Neuronal stem cell (in vitro differentiated cells): ENCODE results near the gene RCAN3.
A peak's percentile ranks its signal among the peaks of the same experiment; 100 is the strongest.

ENCODE experiments used
- DNase-seq: peaks from one replicate; pipeline ENCODE4 v3.0.0-alpha.2; 2013; ENCODE audit warnings: low spot score
- H2AFZ ChIP-seq: one replicate; pipeline ENCODE4 v1.6.1; 2013; ENCODE audit warnings: mild to moderate bottlenecking, low read length, inconsistent platforms
- H2AK5ac ChIP-seq: 2 replicates; pipeline ENCODE4 v1.6.1; 2013; ENCODE audit warnings: low read depth, mild to moderate bottlenecking, inconsistent platforms, low read length, moderate library complexity, mixed read lengths
- H2BK120ac ChIP-seq: 2 replicates; pipeline ENCODE4 v1.6.1; 2013; ENCODE audit warnings: low read depth, mild to moderate bottlenecking, inconsistent platforms, low read length, moderate library complexity, mixed read lengths
- H2BK12ac ChIP-seq: one replicate; pipeline ENCODE4 v1.6.1; 2013; ENCODE audit warnings: low read length, inconsistent platforms
- H2BK15ac ChIP-seq: 2 replicates; pipeline ENCODE4 v1.6.1; 2013; ENCODE audit warnings: mild to moderate bottlenecking, low read length, inconsistent platforms, mixed read lengths
- H2BK5ac ChIP-seq: one replicate; pipeline ENCODE4 v1.6.1; 2013; ENCODE audit warnings: inconsistent platforms, mild to moderate bottlenecking, low read length, moderate library complexity
- H3K14ac ChIP-seq: one replicate; pipeline ENCODE4 v1.6.1; 2013; ENCODE audit warnings: low read length, inconsistent platforms
- H3K18ac ChIP-seq: 2 replicates; pipeline ENCODE4 v1.6.1; 2013; ENCODE audit warnings: low read length, inconsistent platforms
- H3K23ac ChIP-seq: 2 replicates; pipeline ENCODE4 v1.6.1; 2013; ENCODE audit warnings: low read depth, mild to moderate bottlenecking, mixed read lengths, low read length, inconsistent platforms; ENCODE audit not compliant: poor library complexity
- H3K27ac ChIP-seq: replicated peaks from 3 replicates; pipeline ENCODE4 v1.5.1; 2013; ENCODE audit warnings: low read length, inconsistent platforms
- H3K27me3 ChIP-seq, 3 experiments: 2 replicates each; pipeline ENCODE4 v1.6.1; 2013; ENCODE audit warnings: low read length in 3 of 3, mild to moderate bottlenecking in 2 of 3, inconsistent platforms in 1 of 3, low read depth in 1 of 3, mixed read lengths in 1 of 3, moderate library complexity in 1 of 3; ENCODE audit not compliant: control insufficient read depth in 3 of 3, insufficient read depth in 3 of 3
- H3K36me3 ChIP-seq, 2 donors: replicated peaks in 1 of 2; 2 replicates each; pipeline ENCODE4 v1.6.1; 2013; ENCODE audit warnings: low read length in 2 of 2; ENCODE audit not compliant: control insufficient read depth in 2 of 2, insufficient read depth in 2 of 2
- H3K4ac ChIP-seq: 2 replicates; pipeline ENCODE4 v1.6.1; 2013; ENCODE audit warnings: inconsistent platforms, mild to moderate bottlenecking, low read length, moderate library complexity
- H3K4me1 ChIP-seq, 2 donors: 1 replicate in 1 of 2; 2 replicates in 1 of 2; pipeline ENCODE4 v1.6.1; 2013; ENCODE audit warnings: low read length in 2 of 2, low read depth in 1 of 2; ENCODE audit not compliant: control insufficient read depth in 2 of 2, insufficient read depth in 1 of 2
- H3K4me2 ChIP-seq: one replicate; pipeline ENCODE4 v1.6.1; 2013; ENCODE audit warnings: mild to moderate bottlenecking, low read length, inconsistent platforms; ENCODE audit not compliant: insufficient read depth, poor library complexity, severe bottlenecking
- H3K4me3 ChIP-seq, 2 donors: 2 replicates each; pipeline ENCODE4 v1.5.1; 2013; ENCODE audit warnings: low read length in 2 of 2, mild to moderate bottlenecking in 2 of 2, inconsistent platforms in 1 of 2, moderate library complexity in 1 of 2
- H3K79me1 ChIP-seq: one replicate; pipeline ENCODE4 v1.6.1; 2013; ENCODE audit warnings: low read depth, mild to moderate bottlenecking, inconsistent platforms, low read length, moderate library complexity
- H3K9ac ChIP-seq: one replicate; pipeline ENCODE4 v1.6.1; 2013; ENCODE audit warnings: mild to moderate bottlenecking, low read depth, low read length, inconsistent platforms; ENCODE audit not compliant: poor library complexity
- H3K9me3 ChIP-seq, 2 donors: replicated peaks in 1 of 2; 2 replicates each; pipeline versions ENCODE3 to v1.6.1; 2013; ENCODE audit warnings: low read length in 2 of 2, mild to moderate bottlenecking in 2 of 2, inconsistent platforms in 1 of 2, low read depth in 1 of 2, mixed read lengths in 1 of 2, moderate library complexity in 1 of 2; ENCODE audit not compliant: control insufficient read depth in 2 of 2, insufficient read depth in 1 of 2
- H4K8ac ChIP-seq: one replicate; pipeline ENCODE4 v1.6.1; 2013; ENCODE audit warnings: low read depth, mild to moderate bottlenecking, inconsistent platforms, low read length, moderate library complexity
- H4K91ac ChIP-seq: one replicate; pipeline ENCODE4 v1.6.1; 2013; ENCODE audit warnings: low read length, low read depth, mild to moderate bottlenecking, inconsistent platforms; ENCODE audit not compliant: poor library complexity
- WGBS, 2 donors: extraction: QIAGEN DNeasy Blood & Tissue Kit; methylation state at CpG; one replicate each; pipeline ENCODE4 v1.1.7; 2013; ENCODE audit warnings: missing lambda C conversion rate in 2 of 2, mixed read lengths in 1 of 2; ENCODE audit not compliant: insufficient read length in 2 of 2, insufficient replicate concordance in 1 of 2; ENCODE audit errors: extremely low coverage in 2 of 2; 5-methylcytosine and 5-hydroxymethylcytosine counted together

Gene RCAN3

DNA sequence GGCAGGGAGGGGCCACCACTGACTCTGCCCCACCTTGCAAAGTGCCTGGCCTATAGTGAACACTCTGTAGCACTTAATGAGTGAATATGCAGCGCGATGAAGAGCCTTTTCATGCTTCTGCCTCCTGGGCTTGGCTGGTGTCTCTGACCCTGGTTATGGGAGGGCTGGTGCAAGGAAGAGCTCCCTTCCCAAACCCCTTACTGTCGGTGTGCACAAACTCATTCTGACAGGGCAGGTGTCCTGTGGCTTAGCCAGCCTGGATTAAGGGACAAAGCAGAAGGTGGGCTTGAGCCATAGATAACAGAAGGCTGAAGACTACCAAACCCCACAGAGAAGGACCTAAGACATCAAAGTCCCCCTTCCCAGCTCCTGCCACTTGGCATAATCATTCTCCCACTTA is 51.3 kb downstream of the RCAN3 start:
- no peak overlapping the region for H3K9ac ChIP-seq
- H3K4me1 ChIP-seq: peaks cover 3 to 11% of the 10 kb centered on the region in 2 donors
- no peak overlapping the region for H3K27ac ChIP-seq
- H3K4me2 ChIP-seq: no peak overlapping the region
- H2BK12ac ChIP-seq: no peak overlapping the region
- peaks cover 2% of the 10 kb centered on the region for H3K79me1 ChIP-seq
- H3K14ac ChIP-seq: no peak overlapping the region
- H3K9me3 ChIP-seq: no peaks in the 10 kb centered on the region
- no peak overlapping the region for H2AK5ac ChIP-seq
- H3K4me3 ChIP-seq: no peak overlapping the region
- H2BK15ac ChIP-seq: no peak overlapping the region
- H3K36me3 ChIP-seq: no peaks in the 10 kb centered on the region
- no peak overlapping the region for H3K4ac ChIP-seq
- DNase-seq: no peak
- no peak overlapping the region for H2AFZ ChIP-seq
- peaks cover 11 to 50% (median 38%) of the 10 kb centered on the region in 3 experiments for H3K27me3 ChIP-seq
- peak overlapping the region; percentile 30 for H3K18ac ChIP-seq
- H4K91ac ChIP-seq: no peak overlapping the region
- WGBS, 2 donors: no CpG with 5 or more reads among the region's 3 CpGs
- H2BK5ac ChIP-seq: no peak overlapping the region
- no peak overlapping the region for H4K8ac ChIP-seq
- H3K23ac ChIP-seq: no peak overlapping the region
- H2BK120ac ChIP-seq: no peak overlapping the region

DNA sequence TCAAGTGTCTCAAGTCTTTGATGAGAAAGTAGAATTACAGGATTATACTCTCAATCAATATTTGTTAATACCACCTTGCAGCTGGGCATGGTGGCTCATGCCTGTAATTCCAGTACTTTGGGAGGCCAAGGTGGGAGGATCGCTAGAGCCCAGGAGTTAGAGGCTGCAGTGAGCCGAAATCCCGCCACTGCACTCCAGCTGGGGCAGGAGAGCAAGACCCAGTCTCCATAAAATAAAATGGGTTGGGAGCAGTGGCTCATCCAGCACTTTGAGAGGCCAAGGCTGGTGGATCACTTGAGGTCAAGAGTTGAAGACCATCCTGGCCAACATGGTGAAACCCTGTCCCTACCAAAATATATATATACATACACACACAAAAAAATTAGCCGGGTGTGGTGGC is 52.1 kb downstream of the RCAN3 start:
- H2BK120ac ChIP-seq: no peak overlapping the region
- no peaks in the 10 kb centered on the region for H3K36me3 ChIP-seq
- H3K4me3 ChIP-seq: no peak overlapping the region
- no peak overlapping the region for H2AK5ac ChIP-seq
- no peak overlapping the region for H2BK12ac ChIP-seq
- H2AFZ ChIP-seq: no peak overlapping the region
- no peak overlapping the region for H4K91ac ChIP-seq
- no peak overlapping the region for H3K4ac ChIP-seq
- H3K27ac ChIP-seq: no peak overlapping the region
- H3K4me1 ChIP-seq: peaks cover 3 to 12% of the 10 kb centered on the region in 2 donors
- peaks cover 2% of the 10 kb centered on the region for H3K79me1 ChIP-seq
- DNase-seq: no peak
- H3K4me2 ChIP-seq: no peak overlapping the region
- H3K14ac ChIP-seq: no peak overlapping the region
- H2BK15ac ChIP-seq: no peak overlapping the region
- no peak overlapping the region for H2BK5ac ChIP-seq
- WGBS, 2 donors: no CpG with 5 or more reads among the region's 4 CpGs
- H3K23ac ChIP-seq: peak overlapping the region; percentile 18
- H3K9me3 ChIP-seq: no peaks in the 10 kb centered on the region
- no peak overlapping the region for H4K8ac ChIP-seq
- no peak overlapping the region for H3K18ac ChIP-seq
- H3K27me3 ChIP-seq: peaks cover 11 to 50% (median 38%) of the 10 kb centered on the region in 3 experiments
- no peak overlapping the region for H3K9ac ChIP-seq

DNA sequence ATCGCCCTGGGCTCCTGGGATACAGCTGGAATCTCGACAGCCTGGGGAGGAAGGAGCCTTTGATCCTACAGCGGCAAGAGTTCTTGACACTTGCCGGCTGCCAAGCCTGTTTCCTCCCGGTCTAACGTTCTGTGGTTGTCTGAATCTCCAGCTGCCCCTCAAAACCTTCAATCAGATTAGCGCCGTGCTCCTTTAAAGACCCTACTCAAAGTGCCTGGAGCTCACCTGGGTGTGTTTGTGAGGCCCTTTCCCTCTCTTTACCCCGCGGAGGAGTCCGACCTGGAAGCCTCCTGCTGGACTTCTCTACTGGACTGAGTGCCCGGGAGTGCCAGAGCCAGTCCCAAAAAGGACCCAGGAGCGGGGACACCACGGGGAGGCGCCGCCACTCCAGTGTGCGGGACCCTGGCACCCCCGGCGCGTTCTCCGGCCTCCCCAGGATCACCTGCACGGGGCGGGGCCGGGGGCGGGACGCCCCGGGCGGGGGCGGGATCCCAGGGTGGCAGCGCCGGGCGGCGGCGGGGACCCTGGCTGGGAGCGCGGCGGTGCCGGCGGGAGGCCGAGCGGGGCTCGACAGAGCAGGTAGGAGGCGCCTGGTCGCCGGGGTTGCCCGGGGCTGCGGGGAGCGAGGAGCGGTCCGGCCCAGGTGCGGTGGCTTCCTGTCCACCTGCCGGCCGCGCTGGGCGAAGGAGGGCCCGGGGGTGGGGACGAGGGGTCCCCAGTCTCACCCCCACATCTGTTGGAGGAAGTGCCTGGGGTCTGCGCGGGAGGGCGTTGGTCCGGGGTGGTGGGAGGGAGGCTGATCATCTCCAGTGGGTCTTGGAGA is 53.2 kb downstream of the RCAN3 start, which contains the start of gene NCMAP:
Gene NCMAP, plus strand, starts transcription at position 497 of the 823 bp plus-strand sequence. CDS start 39,344 bp downstream, outside the sequence.
- H2BK5ac ChIP-seq: no peak within 1 kb of the TSS
- H4K91ac ChIP-seq: no peak within 1 kb of the TSS
- no peak within 1 kb of the TSS for H2BK12ac ChIP-seq
- H2AFZ ChIP-seq: peak within 1 kb of the TSS; percentile 48
- peaks cover 3 to 12% of the 10 kb centered on the region in 2 donors for H3K4me1 ChIP-seq
- H4K8ac ChIP-seq: no peak within 1 kb of the TSS
- H3K27ac ChIP-seq: no peak within 1 kb of the TSS
- H2BK120ac ChIP-seq: no peak within 1 kb of the TSS
- peak within 1 kb of the TSS in 1 of 2 donors; percentile 63 for H3K4me3 ChIP-seq
- no peak within 1 kb of the TSS for H3K14ac ChIP-seq
- H3K18ac ChIP-seq: peak within 1 kb of the TSS; percentile 88
- H3K9ac ChIP-seq: no peak within 1 kb of the TSS
- H3K4me2 ChIP-seq: peak within 1 kb of the TSS; percentile 56
- no peaks in the 10 kb centered on the region for H3K36me3 ChIP-seq
- peak within 1 kb of the TSS; percentile 85 for H2AK5ac ChIP-seq
- peaks cover 11 to 50% (median 38%) of the 10 kb centered on the region in 3 experiments for H3K27me3 ChIP-seq
- no peak within 1 kb of the TSS for H3K4ac ChIP-seq
- peaks cover 2% of the 10 kb centered on the region for H3K79me1 ChIP-seq
- H3K23ac ChIP-seq: peak within 1 kb of the TSS; percentile 21
- no CpG with 5 or more reads among the region's 61 CpGs for WGBS, 2 donors
- DNase-seq: no peak
- H2BK15ac ChIP-seq: peak within 1 kb of the TSS; percentile 70
- H3K9me3 ChIP-seq: no peaks in the 10 kb centered on the region

DNA sequence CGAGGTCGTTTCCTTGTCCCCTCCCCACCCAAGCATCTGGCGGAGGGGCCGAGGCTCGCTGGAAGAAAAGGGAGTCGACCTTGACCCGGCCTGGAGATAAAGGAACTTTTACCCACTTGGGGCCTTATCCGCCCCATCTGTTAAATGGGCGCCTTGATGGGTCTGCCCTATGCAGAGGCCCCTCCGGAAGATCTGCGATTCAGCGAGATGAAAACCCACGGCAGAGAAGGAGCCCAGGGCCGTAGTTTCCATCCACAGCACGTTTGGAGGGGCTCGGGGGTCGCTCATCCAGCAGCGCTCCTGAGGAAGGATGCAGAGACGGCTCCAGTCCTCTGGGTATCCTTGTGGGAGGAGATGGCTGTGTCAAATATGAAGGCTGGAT is 53.8 kb downstream of the RCAN3 start:
- no peak overlapping the region for H2BK120ac ChIP-seq
- peaks cover 2% of the 10 kb centered on the region for H3K79me1 ChIP-seq
- no peak overlapping the region for H3K9ac ChIP-seq
- H3K23ac ChIP-seq: peak overlapping the region; percentile 21
- no peak overlapping the region for H2AFZ ChIP-seq
- no peak overlapping the region for H2BK12ac ChIP-seq
- peak overlapping the region; percentile 70 for H2BK15ac ChIP-seq
- no peak overlapping the region for H4K91ac ChIP-seq
- H3K18ac ChIP-seq: peak overlapping the region; percentile 88
- H3K36me3 ChIP-seq: no peaks in the 10 kb centered on the region
- H3K14ac ChIP-seq: no peak overlapping the region
- peaks cover 11 to 50% (median 38%) of the 10 kb centered on the region in 3 experiments for H3K27me3 ChIP-seq
- no peak overlapping the region for H4K8ac ChIP-seq
- peaks cover 3 to 11% of the 10 kb centered on the region in 2 donors for H3K4me1 ChIP-seq
- no CpG with 5 or more reads among the region's 19 CpGs for WGBS, 2 donors
- H3K4me2 ChIP-seq: peak overlapping the region; percentile 56
- no peak overlapping the region for H2BK5ac ChIP-seq
- DNase-seq: no peak
- H2AK5ac ChIP-seq: peak overlapping the region; percentile 85
- peak overlapping the region in 1 of 2 donors; percentile 63 for H3K4me3 ChIP-seq
- H3K4ac ChIP-seq: no peak overlapping the region
- H3K9me3 ChIP-seq: no peaks in the 10 kb centered on the region
- H3K27ac ChIP-seq: no peak overlapping the region
